CD4-positive, alpha-beta T cell treated with Interferon alpha-2 for 1 hour (primary cell): ENCODE results near the gene DEPDC1.
A peak's percentile ranks its signal among the peaks of the same experiment; 100 is the strongest.

Source experiments
- DNase-seq, 2 donors: peaks; one replicate each; pipeline ENCODE4 v3.0.0-alpha.2; 2020 to 2022

Gene DEPDC1

GRCh38 chr1:68470388-68470970, 26.4 kb downstream of the DEPDC1 start:
- no peak for DNase-seq

DNA sequence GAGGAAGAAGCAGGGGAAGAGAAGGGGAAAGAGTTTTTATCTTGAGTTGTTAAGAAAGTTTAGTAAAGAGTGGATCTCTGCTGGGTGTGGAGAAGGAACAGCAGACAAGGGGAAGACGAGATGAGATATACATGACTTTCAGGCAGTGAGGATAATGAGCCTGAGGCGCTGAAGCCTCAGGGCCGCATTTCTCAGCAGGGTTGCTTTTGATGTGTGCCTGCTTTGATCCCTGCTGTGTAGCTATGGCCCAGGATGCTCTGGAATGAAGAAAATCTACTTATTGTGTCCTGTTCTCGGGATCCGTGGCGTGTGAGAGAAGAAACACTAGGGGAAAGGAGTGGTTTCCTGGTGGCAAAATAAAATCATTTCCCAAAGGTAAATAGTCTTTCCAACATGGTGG, 32.0 kb downstream of the DEPDC1 start:
- DNase-seq, result no peak

- DNase-seq, result no peak
These were observed 35.9 kb downstream of the DEPDC1 start for GRCh38 chr1:68460935-68461334.

- DNase-seq, result no peak
These were observed 37.1 kb downstream of the DEPDC1 start for GRCh38 chr1:68459796-68460195.

- no peak for DNase-seq
These were observed 37.8 kb downstream of the DEPDC1 start for GRCh38 chr1:68459091-68459490.

- no peak for DNase-seq
These were observed 40.7 kb downstream of the DEPDC1 start for GRCh38 chr1:68456202-68456601.

DNA sequence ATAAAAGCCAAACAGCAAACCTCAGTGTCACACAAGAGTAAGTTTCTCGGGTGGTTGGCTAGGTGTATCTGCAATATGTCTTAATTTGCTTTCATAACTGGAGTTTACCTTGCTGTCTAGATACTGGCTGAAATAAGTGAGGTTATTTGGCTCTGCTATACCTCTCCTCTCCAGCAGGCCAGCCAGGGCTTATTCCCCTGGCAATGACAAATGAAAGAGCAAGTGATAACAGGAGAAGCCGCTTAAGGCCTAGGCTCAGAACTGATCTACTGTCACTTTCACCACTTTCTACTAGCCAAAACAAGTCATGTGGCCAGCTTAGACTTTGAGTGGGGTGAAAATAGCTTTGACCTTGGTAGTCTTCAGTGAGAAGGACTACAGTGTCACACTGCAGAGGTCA, 42.3 kb downstream of the DEPDC1 start:
- DNase-seq, result no peak

- DNase-seq, result no peak
These were observed 43.7 kb downstream of the DEPDC1 start for GRCh38 chr1:68453060-68453670.

DNA sequence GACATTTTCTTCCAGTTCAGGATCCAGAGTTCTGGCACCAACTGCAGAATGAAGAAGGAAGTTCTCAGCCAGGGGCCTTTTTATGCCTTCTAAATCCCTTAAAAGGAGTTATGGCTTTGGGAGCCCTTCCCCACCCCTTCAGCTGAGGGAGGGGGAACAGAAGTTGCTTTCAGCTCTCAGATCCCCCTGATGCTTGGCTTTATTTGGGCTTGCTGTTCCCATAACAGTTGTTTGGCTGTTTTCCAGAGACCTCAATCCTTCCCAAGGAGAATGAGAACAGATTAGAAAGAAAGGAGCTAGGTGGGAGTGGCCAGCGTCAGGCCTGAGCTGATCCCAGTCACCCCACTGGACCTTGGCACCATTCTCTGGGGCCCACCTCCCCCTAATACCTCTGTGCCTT, 47.0 kb downstream of the DEPDC1 start, which contains the start of gene RPE65:
RPE65 (minus strand) TSS at position 54 of the 400 bp plus-strand sequence; CDS start at position 5, 49 bp downstream.
- DNase-seq, result no peak

DNA sequence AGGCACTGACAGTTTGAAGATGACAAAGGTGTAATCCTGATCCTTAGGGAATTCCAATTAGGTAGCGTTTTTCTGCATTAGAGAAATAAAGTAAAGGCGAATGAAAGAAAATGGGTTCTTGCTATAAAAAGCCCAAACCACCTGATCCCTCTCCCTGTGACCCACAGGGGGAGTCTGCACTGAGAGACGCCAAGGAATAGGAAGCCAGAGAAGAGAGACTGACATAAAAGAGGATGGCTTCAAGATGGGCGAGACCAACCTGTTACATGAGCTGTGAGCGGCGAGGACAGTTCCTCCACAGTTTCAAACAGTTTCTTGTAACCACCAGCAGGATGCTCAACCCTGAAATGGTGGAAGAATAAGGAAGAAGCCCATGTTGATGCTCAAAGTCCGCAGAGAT, 48.5 kb downstream of the DEPDC1 start:
- DNase-seq, result no peak

GRCh38 chr1:68445709-68446108, 51.2 kb downstream of the DEPDC1 start:
- no peak for DNase-seq

- DNase-seq, result peak; percentile 2
These were observed 53.9 kb downstream of the DEPDC1 start for GRCh38 chr1:68442822-68443556.

GRCh38 chr1:68442006-68442405, 54.9 kb downstream of the DEPDC1 start:
- no peak for DNase-seq

DNA sequence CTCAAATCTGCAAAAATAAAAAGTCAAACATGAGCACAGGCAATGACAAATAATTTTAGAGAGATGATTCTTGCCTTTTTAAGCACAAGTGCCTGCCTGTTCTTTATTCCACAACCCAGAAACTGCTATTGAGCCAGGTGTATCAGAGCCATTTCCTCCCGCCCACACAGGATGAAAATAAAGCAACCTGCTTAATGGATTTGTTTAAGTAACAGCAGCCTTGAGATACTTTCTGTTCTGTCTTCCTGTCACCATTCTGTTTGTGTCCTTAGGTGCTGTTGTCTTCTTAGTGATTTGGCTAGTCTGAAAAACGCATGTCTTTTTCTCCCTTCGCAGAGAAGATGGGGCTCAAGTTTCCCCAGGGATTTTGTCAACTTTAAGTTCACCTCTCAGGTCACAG, 58.6 kb downstream of the DEPDC1 start:
- DNase-seq, result no peak

GRCh38 chr1:68433395-68433794, 63.5 kb downstream of the DEPDC1 start:
- no peak for DNase-seq

DNA sequence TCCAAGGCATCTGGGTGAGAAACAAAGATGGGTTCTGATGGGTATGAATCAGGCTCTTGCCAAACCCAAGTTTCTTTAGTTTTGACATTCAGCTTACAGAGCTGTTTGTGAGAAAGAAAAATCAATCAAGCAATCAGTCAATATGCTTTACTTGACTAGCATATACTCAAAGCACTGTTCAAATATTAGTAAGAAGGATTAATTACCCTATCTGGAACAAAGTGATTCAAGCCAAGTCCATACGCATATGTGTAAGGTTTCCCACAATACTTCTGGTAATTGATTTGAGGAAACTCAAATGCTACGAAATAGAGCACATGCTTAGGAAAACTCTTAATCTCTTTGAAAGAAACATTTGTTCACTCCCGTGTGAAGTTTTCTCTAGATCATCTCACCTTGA, 65.8 kb downstream of the DEPDC1 start:
- no peak for DNase-seq

DNA sequence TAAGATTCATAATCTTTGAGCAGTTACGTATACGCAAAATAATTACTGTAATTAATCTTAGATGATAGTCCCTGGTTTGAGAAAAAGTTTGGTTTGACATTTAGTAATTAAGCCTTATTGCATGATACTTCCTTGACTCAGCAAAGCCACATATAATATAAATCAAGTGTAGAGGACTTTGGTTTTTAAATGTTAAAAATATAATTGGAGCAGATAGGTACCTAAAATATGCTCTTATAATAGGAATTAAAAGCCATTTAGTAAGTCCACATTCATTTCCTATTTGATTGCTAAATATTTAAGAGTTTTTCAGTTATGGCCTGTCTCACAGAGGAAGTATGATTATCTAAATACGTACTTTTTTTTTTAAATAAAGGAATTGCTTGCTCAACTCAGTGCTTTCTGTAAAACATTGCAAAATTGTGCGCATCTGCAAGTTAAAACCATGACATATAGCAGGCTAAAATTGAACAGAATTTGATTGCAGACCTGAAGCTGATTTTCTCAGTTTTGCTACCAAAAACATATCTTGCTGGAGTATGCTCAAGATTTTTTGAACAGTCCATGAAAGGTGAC, 67.6 kb downstream of the DEPDC1 start:
- DNase-seq, result no peak

- no peak for DNase-seq
These were observed 70.3 kb downstream of the DEPDC1 start for GRCh38 chr1:68426594-68426993.
